Astrocyte of the spinal cord (primary cell): ENCODE data around the gene MT1E.
"Not testable (repeated sequence)": the region's sequence is repeated elsewhere in the genome, so short reads cannot be mapped to it uniquely, and the experiment has no call there.

ENCODE experiments used
- DNase-seq: peaks from one replicate; pipeline ENCODE4 v3.0.0; 2011; ENCODE audit warnings: low read depth, low spot score
- H3K4me3 ChIP-seq: 2 replicates; pipeline ENCODE4 v1.5.1; 2011; ENCODE audit warnings: low read depth, mild to moderate bottlenecking, low read length, moderate library complexity
- in situ Hi-C: cut with HindIII; loops from 2 replicates; pipeline ENCODE4 v1.10.0; 2017; ENCODE audit warnings: low sequenced_read_pairs
- TF ChIP-seq, protein P1 (sequence below): IDR thresholded peaks from 2 replicates; pipeline ENCODE4 v1.5.1; 2012; ENCODE audit warnings: low read depth, mild to moderate bottlenecking, low read length, inconsistent platforms

Gene MT1E

DNA sequence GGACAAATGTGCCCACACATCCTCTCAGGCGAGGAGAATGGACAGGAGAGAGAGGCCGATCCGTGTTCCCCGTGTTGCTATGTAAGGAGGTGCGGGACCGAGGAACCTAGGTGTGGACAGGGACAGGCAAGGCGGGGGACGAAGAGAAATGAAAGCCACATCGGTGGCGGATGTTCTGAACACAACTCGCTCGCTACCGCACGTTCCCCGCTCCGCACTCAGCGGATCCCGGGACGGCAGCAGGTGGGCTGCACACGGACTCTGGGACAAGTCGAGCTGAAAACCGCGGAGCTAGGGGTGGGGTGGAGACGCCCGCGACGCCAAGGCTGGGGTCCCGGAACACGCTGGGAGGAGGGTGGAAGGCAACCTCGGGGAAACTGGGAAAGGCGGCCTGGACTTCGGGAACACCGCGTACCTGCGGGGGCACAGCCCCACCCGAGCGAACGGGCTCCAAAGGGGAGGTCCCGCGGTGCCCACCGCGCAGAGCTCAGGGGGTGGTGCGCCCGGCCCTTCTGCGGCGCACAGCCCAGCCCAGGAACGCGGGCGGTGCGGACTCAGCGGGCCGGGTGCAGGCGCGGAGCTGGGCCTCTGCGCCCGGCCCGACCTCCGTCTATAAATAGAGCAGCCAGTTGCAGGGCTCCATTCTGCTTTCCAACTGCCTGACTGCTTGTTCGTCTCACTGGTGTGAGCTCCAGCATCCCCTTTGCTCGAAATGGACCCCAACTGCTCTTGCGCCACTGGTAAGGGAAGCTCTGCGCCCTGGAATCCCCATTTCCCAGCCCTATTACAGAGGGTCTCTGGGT, at the start of gene MT1E:
Gene MT1E, plus strand, starts transcription at position 642 of the 803 bp plus-strand sequence. Its CDS starts 71 bp downstream, at position 713.
- H3K4me3 ChIP-seq, result peak within 1 kb of the TSS; percentile 59
- peak; percentile 80 for DNase-seq
- in situ Hi-C loops, result no loop called here
- TF ChIP-seq, protein P1, sequence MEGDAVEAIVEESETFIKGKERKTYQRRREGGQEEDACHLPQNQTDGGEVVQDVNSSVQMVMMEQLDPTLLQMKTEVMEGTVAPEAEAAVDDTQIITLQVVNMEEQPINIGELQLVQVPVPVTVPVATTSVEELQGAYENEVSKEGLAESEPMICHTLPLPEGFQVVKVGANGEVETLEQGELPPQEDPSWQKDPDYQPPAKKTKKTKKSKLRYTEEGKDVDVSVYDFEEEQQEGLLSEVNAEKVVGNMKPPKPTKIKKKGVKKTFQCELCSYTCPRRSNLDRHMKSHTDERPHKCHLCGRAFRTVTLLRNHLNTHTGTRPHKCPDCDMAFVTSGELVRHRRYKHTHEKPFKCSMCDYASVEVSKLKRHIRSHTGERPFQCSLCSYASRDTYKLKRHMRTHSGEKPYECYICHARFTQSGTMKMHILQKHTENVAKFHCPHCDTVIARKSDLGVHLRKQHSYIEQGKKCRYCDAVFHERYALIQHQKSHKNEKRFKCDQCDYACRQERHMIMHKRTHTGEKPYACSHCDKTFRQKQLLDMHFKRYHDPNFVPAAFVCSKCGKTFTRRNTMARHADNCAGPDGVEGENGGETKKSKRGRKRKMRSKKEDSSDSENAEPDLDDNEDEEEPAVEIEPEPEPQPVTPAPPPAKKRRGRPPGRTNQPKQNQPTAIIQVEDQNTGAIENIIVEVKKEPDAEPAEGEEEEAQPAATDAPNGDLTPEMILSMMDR, result no peak

- TF ChIP-seq, protein P1, result peak; percentile 77
- in situ Hi-C loops, result no loop called here
- no peak overlapping the region for H3K4me3 ChIP-seq
- peak; percentile 45 for DNase-seq
Observed at GRCh38 chr16:56576585-56577299, 48.8 kb upstream of the MT1E start.

DNA sequence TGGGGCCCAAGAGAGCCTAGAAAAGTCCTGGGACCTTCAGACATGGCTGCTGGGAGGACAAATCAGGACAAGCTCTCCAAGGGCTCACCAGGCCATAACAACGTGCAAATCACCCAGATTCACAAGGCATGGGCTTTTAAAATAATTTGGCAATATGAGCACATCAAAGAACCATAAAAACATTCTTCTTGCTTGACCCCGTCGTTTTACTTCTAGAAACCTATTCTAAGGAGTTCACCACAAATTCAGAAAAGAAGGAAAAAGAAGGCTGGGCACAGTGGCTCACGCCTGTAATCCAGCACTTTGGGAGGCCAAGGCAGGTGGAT, 48.3 kb upstream of the MT1E start:
- DNase-seq, result no peak
- in situ Hi-C loops, result no loop called here
- no peak overlapping the region for H3K4me3 ChIP-seq
- TF ChIP-seq, protein P1, result no peak

DNA sequence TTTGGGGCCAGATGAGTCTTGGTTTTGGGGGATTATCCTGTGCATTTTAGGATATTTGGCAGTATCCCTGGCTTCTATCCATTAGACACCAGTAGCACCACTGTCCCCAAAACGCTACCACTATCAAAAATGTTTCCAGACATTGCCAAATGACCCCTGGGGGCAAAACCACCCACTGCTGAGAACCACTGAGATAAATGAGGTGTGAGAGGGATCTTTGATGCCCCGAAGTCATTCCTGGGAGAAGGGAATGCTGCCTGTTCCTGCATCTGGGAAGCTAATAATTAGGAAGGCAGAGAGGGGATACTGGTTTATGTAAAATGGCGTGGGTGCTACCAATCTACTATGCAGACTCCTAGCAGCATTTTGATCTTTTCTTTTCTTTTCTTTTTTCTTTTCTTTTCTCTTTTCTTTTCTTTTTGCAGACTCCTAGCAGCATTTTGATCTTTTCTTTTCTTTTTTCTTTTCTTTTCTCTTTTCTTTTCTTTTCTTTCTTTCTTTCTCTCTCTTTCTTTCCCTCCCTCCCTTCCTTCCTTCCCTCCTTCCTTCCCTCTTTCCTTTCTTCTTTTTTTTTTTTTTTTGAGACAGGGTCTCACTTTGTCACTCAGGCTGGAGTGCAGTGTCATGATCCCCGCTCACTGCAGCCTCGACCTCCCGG, 45.1 kb upstream of the MT1E start:
- no peak overlapping the region for H3K4me3 ChIP-seq
- in situ Hi-C loops, result no loop called here
- TF ChIP-seq, protein P1, result no peak
- DNase-seq, result no peak

GRCh38 chr16:56582911-56583310, 42.7 kb upstream of the MT1E start:
- DNase-seq, in situ Hi-C loops, H3K4me3 ChIP-seq: not testable (repeated sequence)

- no peak overlapping the region for H3K4me3 ChIP-seq
- TF ChIP-seq, protein P1, result no peak
- DNase-seq, result no peak
- in situ Hi-C loops, result no loop called here
Observed at GRCh38 chr16:56583351-56584168, 42.0 kb upstream of the MT1E start.
